CD4-positive, alpha-beta T cell treated with Interleukin-6 for 4 hours (primary cell): ENCODE measurements around the gene GTF2A2.
"Not testable (repeated sequence)": the region's sequence is repeated elsewhere in the genome, so short reads cannot be mapped to it uniquely, and the experiment has no call there.

Experiments used
- DNase-seq: peaks from one replicate; pipeline ENCODE4 v3.0.0-alpha.2; 2020; ENCODE audit warnings: mixed read lengths

GTF2A2 gene

DNA sequence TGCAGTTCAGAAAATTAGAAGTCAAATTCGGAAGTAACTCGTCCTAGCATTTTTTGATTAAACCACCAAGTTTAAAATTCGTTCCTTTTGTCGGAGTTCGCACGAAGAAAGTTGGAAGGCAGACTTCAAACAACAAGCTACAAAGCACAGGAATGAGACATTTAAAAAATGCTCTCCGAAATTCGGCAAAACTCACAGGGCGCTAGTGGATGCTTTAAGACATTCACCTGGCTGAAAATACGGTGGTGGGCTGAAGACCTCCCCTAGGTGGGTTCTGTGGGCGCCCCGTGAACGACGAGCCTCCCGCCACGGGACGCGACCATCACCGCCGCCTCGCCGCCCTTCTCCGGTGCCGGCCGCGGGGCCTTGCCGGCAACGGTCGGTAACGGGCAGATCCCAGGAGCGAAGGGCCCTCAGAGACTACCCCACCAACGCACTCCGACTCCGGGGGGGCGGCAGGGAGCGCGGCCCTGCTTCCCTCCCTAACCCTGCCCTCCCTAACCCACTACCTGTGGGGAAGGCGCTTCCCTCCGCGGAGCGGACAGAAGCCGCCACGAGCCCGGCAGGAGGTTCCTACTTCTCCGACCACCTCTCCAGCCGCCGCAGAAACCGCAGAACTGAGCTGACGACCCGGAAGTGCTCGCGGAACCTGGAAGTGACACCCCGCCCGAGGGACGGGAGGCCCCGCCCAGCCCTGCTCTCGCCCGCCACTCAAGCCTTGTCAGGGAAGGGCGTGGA lies at the start of gene GTF2A2:
Gene GTF2A2, minus strand, starts transcription at position 619 of the 738 bp plus-strand sequence. CDS start 5,238 bp downstream, outside the sequence.
- peak; percentile 94 for DNase-seq

GRCh38 chr15:59703979-59704796 lies 46.9 kb upstream of the GTF2A2 start:
- no peak for DNase-seq

- no peak for DNase-seq
Observed at GRCh38 chr15:59702351-59702750, 45.0 kb upstream of the GTF2A2 start.

DNA sequence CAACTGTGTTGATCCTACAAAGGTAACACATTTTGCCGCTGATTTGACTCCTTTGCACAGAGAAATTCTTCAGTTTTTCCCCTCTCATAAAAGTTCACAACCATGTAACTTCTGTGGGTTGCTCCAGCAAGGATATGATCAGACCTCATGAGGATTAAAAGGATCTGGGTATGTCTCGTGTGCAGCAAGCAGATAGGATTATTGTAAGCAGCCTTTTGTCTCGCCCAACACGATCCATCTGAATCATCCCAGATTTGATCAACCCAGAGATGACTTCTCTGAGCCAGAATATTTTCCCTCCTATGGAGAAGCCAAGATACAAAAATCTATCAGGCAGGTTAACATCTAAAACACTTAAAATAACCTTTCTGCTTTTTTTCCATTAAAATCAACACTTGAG lies 44.6 kb upstream of the GTF2A2 start:
- no peak for DNase-seq

DNA sequence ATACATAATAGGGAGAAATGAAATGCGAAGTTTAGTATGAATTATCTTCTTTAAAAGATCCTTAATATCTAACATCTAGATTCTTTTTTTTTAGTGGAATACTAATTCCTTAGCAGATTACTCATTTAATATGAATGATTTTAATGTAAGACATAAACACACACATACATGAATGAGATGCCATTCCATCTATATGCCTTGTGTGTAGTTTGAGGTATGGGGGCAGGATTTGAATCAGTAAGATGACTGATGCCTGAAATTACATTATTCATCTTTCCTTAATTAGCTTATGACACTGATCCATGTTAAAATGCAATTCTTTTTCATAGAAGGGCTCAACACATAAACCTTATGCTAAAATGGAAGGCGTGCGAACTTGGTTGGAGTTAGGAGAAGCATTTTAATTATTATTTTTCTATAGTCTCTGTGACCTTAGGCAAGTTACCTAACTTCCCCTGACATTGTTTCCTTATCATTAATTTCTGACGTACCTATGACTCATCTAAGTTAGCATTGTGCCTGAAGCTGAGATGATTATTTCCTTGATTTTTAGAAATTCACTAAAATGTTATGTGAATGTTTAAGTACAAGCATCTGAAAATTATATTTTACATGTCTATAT lies 42.6 kb upstream of the GTF2A2 start:
- no peak for DNase-seq

DNA sequence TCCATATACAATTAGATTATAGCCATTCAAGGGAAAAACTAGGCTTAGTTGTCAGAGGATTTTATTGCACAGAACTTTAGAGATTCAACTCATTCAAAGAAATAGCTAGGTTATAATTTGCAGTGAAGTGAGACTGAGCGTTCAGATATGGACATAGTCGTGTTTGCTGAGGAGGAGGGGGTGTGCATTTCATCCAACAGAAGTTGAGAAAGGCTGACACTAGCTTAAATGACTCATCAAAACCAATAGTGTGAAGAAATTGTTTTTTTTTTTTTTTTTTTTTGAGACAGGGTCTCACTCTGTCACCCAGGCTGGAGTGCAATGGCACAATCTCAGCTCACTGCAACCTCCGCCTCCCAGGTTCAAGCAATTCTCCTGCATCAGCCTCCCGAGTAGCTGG lies 40.8 kb upstream of the GTF2A2 start:
- DNase-seq = not testable (repeated sequence)

DNA sequence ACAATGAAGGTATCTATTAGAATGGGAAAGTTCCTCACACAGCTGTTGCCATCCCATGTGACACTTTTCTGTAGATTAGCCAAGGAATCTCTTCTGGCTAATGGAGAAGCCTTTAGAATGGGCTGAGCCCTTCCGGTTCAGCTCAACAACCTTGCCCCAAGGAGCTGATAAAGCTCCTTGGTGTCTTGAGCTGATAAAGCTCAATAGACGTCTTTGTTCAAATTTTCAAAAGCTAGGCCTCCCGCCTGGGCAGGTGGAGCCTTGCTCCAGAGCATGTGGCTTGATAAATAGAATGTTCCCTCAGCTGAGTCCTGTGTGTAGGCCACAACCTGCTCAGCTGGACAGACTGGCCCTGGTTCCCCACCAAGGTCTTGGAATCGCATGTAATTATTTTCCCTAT lies 39.0 kb upstream of the GTF2A2 start:
- DNase-seq = no peak

GRCh38 chr15:59694779-59695178 lies 37.5 kb upstream of the GTF2A2 start:
- no peak for DNase-seq

- DNase-seq = peak; percentile 57
Observed at GRCh38 chr15:59691194-59691805, 34.0 kb upstream of the GTF2A2 start.

- peak; percentile 72 for DNase-seq
Observed at GRCh38 chr15:59689626-59690236, 32.4 kb upstream of the GTF2A2 start.

GRCh38 chr15:59688782-59689625 lies 31.7 kb upstream of the GTF2A2 start, which contains the start of gene BNIP2:
TSS of gene BNIP2 (minus strand) at chr15:59689320. CDS start at chr15:59682457, 6,863 bp downstream.
- DNase-seq = peak; percentile 100

DNA sequence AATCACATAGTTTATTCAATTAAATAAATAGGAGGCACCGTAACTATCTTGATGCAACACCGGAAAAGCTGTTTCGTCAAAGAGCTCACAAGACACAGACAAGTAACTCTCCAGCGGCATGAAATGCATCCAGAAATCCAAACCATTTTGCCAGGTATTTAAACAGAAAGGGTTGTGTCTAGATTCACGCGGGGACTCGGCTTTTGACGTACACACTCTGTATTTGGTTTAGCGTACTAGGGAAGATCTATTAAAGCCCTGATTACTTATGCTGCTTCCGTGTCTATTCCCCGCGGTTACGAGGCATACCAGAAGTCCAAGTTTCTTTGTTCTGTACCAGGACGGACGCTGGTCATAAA lies 31.1 kb upstream of the GTF2A2 start:
- DNase-seq = peak; percentile 18

DNA sequence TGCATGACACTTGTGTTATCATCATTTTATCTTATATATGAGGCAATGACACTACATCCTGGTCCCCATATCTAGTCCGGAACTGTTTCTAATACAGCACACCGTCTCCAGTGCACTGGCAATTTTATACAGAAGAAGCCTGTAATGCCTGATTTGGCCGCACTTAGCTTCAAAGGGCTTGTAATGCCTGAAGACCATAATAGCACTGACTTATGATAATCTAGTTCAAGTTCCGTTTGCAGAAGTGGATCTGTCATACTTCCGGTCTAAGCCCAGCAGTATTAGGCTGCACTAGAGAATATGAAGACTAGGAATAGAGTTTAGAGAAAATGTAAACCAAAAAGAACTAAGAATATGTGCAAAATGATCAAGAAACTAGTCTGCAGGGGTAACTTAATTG lies 30.5 kb upstream of the GTF2A2 start:
- peak; percentile 32 for DNase-seq

GRCh38 chr15:59686389-59686788 lies 29.1 kb upstream of the GTF2A2 start:
- DNase-seq = no peak

DNA sequence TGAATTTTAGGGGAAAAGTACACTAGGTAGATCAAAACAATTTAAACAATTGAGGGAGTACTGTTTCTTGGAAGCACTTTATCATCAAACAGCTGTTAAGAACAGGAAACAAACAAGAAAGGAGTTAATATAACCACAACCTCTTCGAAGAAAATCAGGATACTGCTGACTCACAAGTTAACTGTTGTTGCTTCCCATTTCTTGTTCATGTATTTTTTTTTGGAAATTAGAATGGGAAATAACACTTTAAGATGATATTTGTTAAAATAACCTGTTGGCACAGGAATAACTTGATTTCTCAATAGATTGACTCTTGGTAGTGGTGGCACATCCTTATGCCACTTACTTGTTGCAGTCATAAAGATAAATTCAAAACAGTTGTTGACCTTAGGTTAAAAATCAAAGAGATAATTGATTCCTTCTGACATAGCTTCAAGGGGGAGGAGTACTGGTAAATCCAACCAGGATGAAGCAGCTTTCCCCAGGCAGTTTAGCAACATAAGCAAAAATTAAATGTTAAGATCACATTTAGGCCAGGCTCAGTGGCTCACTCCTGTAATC lies 28.5 kb upstream of the GTF2A2 start:
- no peak for DNase-seq

DNA sequence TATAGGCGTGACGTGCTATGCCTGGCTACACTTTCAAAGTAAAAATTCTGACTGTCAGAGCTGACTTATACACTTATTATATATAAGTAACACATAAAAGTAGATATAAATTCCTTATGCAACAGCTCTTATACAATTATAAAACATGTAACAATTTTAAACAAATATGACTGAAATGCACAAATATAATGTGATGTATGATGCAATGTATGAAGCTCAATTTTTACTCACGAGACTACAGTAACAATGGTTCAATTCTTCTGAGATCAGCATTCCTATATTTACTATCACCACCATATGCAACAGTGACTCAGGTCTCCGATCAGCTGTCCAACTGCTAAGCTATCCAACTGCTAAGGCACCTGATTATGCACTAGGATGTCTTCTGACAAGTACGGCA lies 23.6 kb upstream of the GTF2A2 start:
- DNase-seq = no peak

DNA sequence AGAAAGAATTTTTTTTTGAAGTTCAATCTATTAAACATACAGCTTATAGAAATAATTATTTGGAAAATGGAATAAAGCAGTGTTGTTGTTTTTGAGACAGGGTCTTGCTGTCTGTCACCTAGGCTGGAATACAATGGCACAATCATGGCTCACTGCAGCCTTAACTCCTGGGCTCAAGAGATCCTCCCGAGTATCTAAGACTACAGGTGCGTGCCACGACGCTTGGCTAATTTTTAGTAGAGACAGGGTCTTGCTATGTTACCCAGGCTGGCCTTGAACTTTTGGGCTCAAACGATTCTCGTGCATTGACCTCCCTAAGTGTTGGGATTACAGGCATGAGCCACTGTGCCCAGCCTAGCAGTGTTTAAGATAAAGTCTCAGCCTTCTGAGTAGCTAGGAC lies 23.0 kb upstream of the GTF2A2 start:
- no peak for DNase-seq

GRCh38 chr15:59678620-59679019 lies 21.3 kb upstream of the GTF2A2 start:
- no peak for DNase-seq

GRCh38 chr15:59678172-59678571 lies 20.9 kb upstream of the GTF2A2 start:
- no peak for DNase-seq

GRCh38 chr15:59676565-59676964 lies 19.2 kb upstream of the GTF2A2 start:
- DNase-seq = no peak

GRCh38 chr15:59674361-59674877 lies 17.1 kb upstream of the GTF2A2 start:
- DNase-seq = no peak
